A549 (cell line): ENCODE measurements around the gene PSME3. TPM values are rescaled to one million over a fixed set of nuclear protein-coding genes. Genes with fewer than 3 reads are reported as not detected.
A peak's percentile ranks its signal among the peaks of the same experiment; 100 is the strongest.
"Not testable (repeated sequence)": the region's sequence is repeated elsewhere in the genome, so short reads cannot be mapped to it uniquely, and the experiment has no call there.

Experiments used
- ATAC-seq, 2 experiments: fragments of 200-7000 bp in 1 of 2; fragments of >200 bp in 1 of 2; cut with Nextera tagmentation in 1 of 2; cut with Tn5 transposase in 1 of 2; 3 replicates each; pipeline versions ENCODE4 v1.8.0 to v1.9.1; 2018 to 2020; ENCODE audit warnings: mild to moderate bottlenecking in 1 of 2, moderate library complexity in 1 of 2
- CTCF ChIA-PET: fragments of 300-600 bp; sonication (Branson Sonifier 250); formaldehyde crosslinking; extraction: SDS; loops from one replicate; lab custom pipeline; 2021; ENCODE audit warnings: antibody characterized with exemption, inconsistent platforms; lab: Yijun Ruan, JAX
- POLR2A ChIA-PET: fragments of 350-600 bp; formaldehyde crosslinking; extraction: SDS; loops from one replicate; lab custom pipeline; 2021; ENCODE audit warnings: antibody characterized with exemption, inconsistent platforms; lab: Yijun Ruan, JAX
- DNase-seq, 2 experiments: peaks; one replicate each; pipeline versions ENCODE4 v3.0.0 to v3.0.0-alpha.2; 2011 to 2016; ENCODE audit warnings: low read depth in 1 of 2, low spot score in 1 of 2
- FAIRE-seq: peaks from 2 replicates; lab custom pipeline; 2011; peaks lifted over from hg19 to GRCh38; lab: Jason Lieb, UNC
- H3K27ac ChIP-seq, 2 experiments: fragments of >200 bp; sonication (Bioruptor Twin); formaldehyde crosslinking; 3 replicates each; pipeline ENCODE4 v1.5.1; 2016 to 2017
- H3K4me1 ChIP-seq: fragments of >200 bp; sonication (Bioruptor Twin); formaldehyde crosslinking; 3 replicates; pipeline ENCODE4 v1.6.1; 2016
- H3K4me2 ChIP-seq: fragments of >200 bp; sonication (Bioruptor Twin); formaldehyde crosslinking; 3 replicates; pipeline ENCODE4 v1.6.1; 2016
- H3K4me3 ChIP-seq: fragments of >200 bp; sonication (Bioruptor Twin); formaldehyde crosslinking; 3 replicates; pipeline ENCODE4 v1.5.1; 2016
- H3K9me3 ChIP-seq: fragments of >200 bp; sonication (Bioruptor Twin); formaldehyde crosslinking; 3 replicates; pipeline ENCODE4 v1.6.1; 2016
- ATOH8 ChIP-seq: fragments of 250-450 bp; sonication (Bioruptor Pico); IDR thresholded peaks from 2 replicates; pipeline ENCODE4 v1.5.0; 2020; ENCODE audit warnings: low read depth, mild to moderate bottlenecking, moderate library complexity
- CBX2 ChIP-seq: fragments of 200-600 bp; sonication (generic); IDR thresholded peaks from 2 replicates; pipeline ENCODE4 v1.6.1; 2016; ENCODE audit warnings: low read depth, mild to moderate bottlenecking, borderline replicate concordance
- EHMT2 ChIP-seq: fragments of 200-600 bp; sonication (generic); IDR thresholded peaks from 2 replicates; pipeline ENCODE4 v1.6.1; 2016; ENCODE audit warnings: antibody characterized with exemption, low read depth, mild to moderate bottlenecking, moderate library complexity
- ELK1 ChIP-seq: fragments of 150-350 bp; IDR thresholded peaks from 2 replicates; pipeline ENCODE4 v1.6.1; 2014; ENCODE audit warnings: low read depth, mild to moderate bottlenecking, low read length
- EP300 ChIP-seq, 2 experiments: fragments of >200 bp; sonication (Bioruptor Twin); formaldehyde crosslinking; IDR thresholded peaks; 2 replicates in 1 of 2; 3 replicates in 1 of 2; pipeline ENCODE4 v1.6.1; 2016 to 2017
- HEYL ChIP-seq: fragments of 250-450 bp; sonication (Bioruptor Pico); IDR thresholded peaks from 2 replicates; pipeline ENCODE4 v1.8.0; 2021; ENCODE audit warnings: mild to moderate bottlenecking, moderate library complexity
- HOXA7 ChIP-seq: fragments of 250-450 bp; sonication (Bioruptor Pico); IDR thresholded peaks from 2 replicates; pipeline ENCODE4 v1.5.0; 2020; ENCODE audit warnings: mild to moderate bottlenecking, moderate library complexity
- HOXB5 ChIP-seq: fragments of 250-450 bp; sonication (Bioruptor Pico); IDR thresholded peaks from 2 replicates; pipeline ENCODE4 v1.5.0; 2020; ENCODE audit warnings: mild to moderate bottlenecking, moderate library complexity
- JUNB ChIP-seq: fragments of >200 bp; sonication (Bioruptor Twin); formaldehyde crosslinking; IDR thresholded peaks from 2 replicates; pipeline ENCODE4 v1.6.1; 2016
- KDM5A ChIP-seq: fragments of 200-600 bp; sonication (generic); IDR thresholded peaks from 2 replicates; pipeline ENCODE4 v1.6.1; 2016; ENCODE audit warnings: antibody characterized with exemption, mild to moderate bottlenecking
- MAFK ChIP-seq: fragments of 450-650 bp; IDR thresholded peaks from 2 replicates; pipeline ENCODE4 v1.6.1; 2014; ENCODE audit not compliant: partially characterized antibody
- MAZ ChIP-seq: fragments of 150-350 bp; IDR thresholded peaks from 2 replicates; pipeline ENCODE4 v1.6.1; 2014; ENCODE audit warnings: antibody characterized with exemption, low read depth, low read length, borderline replicate concordance
- MYC ChIP-seq: IDR thresholded peaks from 2 replicates; pipeline ENCODE4 v1.6.1; 2012; ENCODE audit warnings: mild to moderate bottlenecking, inconsistent platforms, low read length, improper control_type of control experiment, borderline replicate concordance
- NPAS2 ChIP-seq: fragments of 250-450 bp; sonication (Bioruptor Pico); IDR thresholded peaks from 2 replicates; pipeline ENCODE4 v1.8.0; 2022; ENCODE audit warnings: mild to moderate bottlenecking, moderate library complexity, borderline replicate concordance
- PBX3 ChIP-seq: IDR thresholded peaks from 2 replicates; pipeline ENCODE4 v1.6.1; 2012
- POLR2A ChIP-seq: IDR thresholded peaks from 2 replicates; pipeline ENCODE4 v1.6.1; 2012; ENCODE audit warnings: mild to moderate bottlenecking, low read length
- RAD21 ChIP-seq, 2 experiments: fragments of >200 bp in 1 of 2; sonication (Bioruptor Twin) in 1 of 2; formaldehyde crosslinking in 1 of 2; IDR thresholded peaks in 1 of 2; conservative IDR thresholded peaks in 1 of 2; 2 replicates in 1 of 2; 3 replicates in 1 of 2; pipeline ENCODE4 v1.6.1; 2012 to 2018; ENCODE audit warnings: inconsistent platforms in 1 of 2
- RCOR1 ChIP-seq: fragments of 150-350 bp; IDR thresholded peaks from 2 replicates; pipeline ENCODE4 v1.6.1; 2014; ENCODE audit warnings: antibody characterized with exemption, low read length, low read depth
- REST ChIP-seq: fragments of 200-600 bp; sonication (generic); IDR thresholded peaks from 2 replicates; pipeline ENCODE4 v1.6.1; 2016; ENCODE audit warnings: antibody characterized with exemption, mild to moderate bottlenecking, moderate library complexity
- SREBF2 ChIP-seq: fragments of 450-650 bp; IDR thresholded peaks from 2 replicates; pipeline ENCODE4 v1.6.1; 2014; ENCODE audit warnings: mild to moderate bottlenecking, moderate library complexity
- WGBS: methylation state at CpG from one replicate; pipeline ENCODE4 v1.1.6; 2017; ENCODE audit errors: missing lambda C conversion rate; 5-methylcytosine and 5-hydroxymethylcytosine counted together
- polyA plus RNA-seq, 4 experiments: library from polyadenylated mRNA; depleted of rRNA in 3 of 4; stranded (reverse); fragments of >200 nt; fragmentation: RNase III in 1 of 4; extraction: RNeasy Plus Mini Kit Qiagen cat#74134 plus additional on column Dnase treatment in 1 of 4; gene quantifications; 2 replicates in 3 of 4; 3 replicates in 1 of 4; pipeline ENCODE4 v1.2.3, GENCODE V29; 2011 to 2017

The PSME3 gene
- polyA plus RNA-seq, 2 of the 4 experiments (the other 2 are of a cell fraction) = 223 to 257 TPM

GRCh38 chr17:42872251-42872965, 39.2 kb downstream of the PSME3 start:
- FAIRE-seq = no peak
- no peak overlapping the region for H3K27ac ChIP-seq

GRCh38 chr17:42873315-42873714, 40.1 kb downstream of the PSME3 start:
- DNase-seq = no peak
- no peak overlapping the region for H3K27ac ChIP-seq
- TF ChIP-seq ELK1 = no peak
- no peak for TF ChIP-seq HEYL (CRISPR knock-in tag)
- TF ChIP-seq CBX2 = no peak
- no peak for TF ChIP-seq SREBF2
- no peak for TF ChIP-seq ATOH8 (CRISPR knock-in tag)
- no peak for TF ChIP-seq HOXA7
- TF ChIP-seq, all 56 proteins: peak for 0
- H3K4me2 ChIP-seq = no peak overlapping the region
- ATAC-seq (peak in 1 of 2 experiments; percentile 37; a peak in 2 of 6 replicates), FAIRE-seq (no peak)
- WGBS = 72% methylated on average over 6 of the region's 6 CpGs
- H3K4me1 ChIP-seq = no peaks in the 10 kb centered on the region
- no peak overlapping the region for H3K4me3 ChIP-seq
- POLR2A ChIA-PET = no interaction called here
- peaks cover 31% of the 10 kb centered on the region for H3K9me3 ChIP-seq
- CTCF ChIA-PET = interaction anchor here (0.6 to 1.4 kb wide), 5 partner anchors 9 to 76 kb away, joined by 3 to 5 read pairs (median 3); no protein-coding TSS in a partner anchor

More at GRCh38 chr17:42872251-42872965, 39.2 kb downstream of the PSME3 start:
- ATAC-seq (no peak), DNase-seq (no peak)
- H3K4me2 ChIP-seq = no peak overlapping the region
- H3K4me1 ChIP-seq = no peaks in the 10 kb centered on the region
- WGBS = 64% methylated on average over 13 of the region's 13 CpGs
- H3K4me3 ChIP-seq = no peak overlapping the region
- peaks cover 31% of the 10 kb centered on the region for H3K9me3 ChIP-seq
- POLR2A ChIA-PET = no interaction called here
- TF ChIP-seq SREBF2 = no peak
- TF ChIP-seq HOXB5 (CRISPR knock-in tag) = no peak
- no peak for TF ChIP-seq EHMT2
- TF ChIP-seq RAD21 (conservative IDR thresholded peaks at IDR 0.05 in 1 of 2, IDR thresholded peaks at IDR 0.05 in 1 of 2) = no peak
- no peak for TF ChIP-seq CBX2
- no peak for TF ChIP-seq PBX3
- no peak for TF ChIP-seq REST
- TF ChIP-seq HEYL (CRISPR knock-in tag) = no peak
- TF ChIP-seq RCOR1 = no peak
- TF ChIP-seq MAFK = no peak
- TF ChIP-seq MAZ = no peak
- TF ChIP-seq KDM5A = no peak
- no peak for TF ChIP-seq NPAS2 (CRISPR knock-in tag)
- TF ChIP-seq POLR2A = no peak
- TF ChIP-seq MYC = no peak
- TF ChIP-seq EP300 (IDR thresholded peaks at IDR 0.05) = no peak
- no peak for TF ChIP-seq JUNB
- TF ChIP-seq, all 56 proteins: peak for 0
- CTCF ChIA-PET = no interaction called here

- POLR2A ChIA-PET = interaction anchor here (0.6 kb wide), 1 partner anchor 79 kb away, joined by 4 read pairs; no protein-coding TSS in a partner anchor
- WGBS = 70% methylated on average over 7 of the region's 12 CpGs
- peaks cover 31% of the 10 kb centered on the region for H3K9me3 ChIP-seq
- ATAC-seq = peak in 1 of 2 experiments; percentile 10; a peak in 1 of 6 replicates
- H3K27ac ChIP-seq, DNase-seq, H3K4me2 ChIP-seq, H3K4me3 ChIP-seq, H3K4me1 ChIP-seq, FAIRE-seq: not testable (repeated sequence)
- CTCF ChIA-PET = interaction anchor here (0.7 to 1.4 kb wide), 3 partner anchors 29 to 55 kb away, joined by 3 to 5 read pairs (median 3); no protein-coding TSS in a partner anchor
Measured at GRCh38 chr17:42873932-42874695, 40.9 kb downstream of the PSME3 start.
